Measurements from ENCODE around the gene EXPH5.

Gene EXPH5

GRCh38 chr11:108516125-108516524, 77.4 kb downstream of the EXPH5 start:
- FAIRE-seq: no peak
- DNase-seq (ENCODE audit: low spot score): no peak

DNA sequence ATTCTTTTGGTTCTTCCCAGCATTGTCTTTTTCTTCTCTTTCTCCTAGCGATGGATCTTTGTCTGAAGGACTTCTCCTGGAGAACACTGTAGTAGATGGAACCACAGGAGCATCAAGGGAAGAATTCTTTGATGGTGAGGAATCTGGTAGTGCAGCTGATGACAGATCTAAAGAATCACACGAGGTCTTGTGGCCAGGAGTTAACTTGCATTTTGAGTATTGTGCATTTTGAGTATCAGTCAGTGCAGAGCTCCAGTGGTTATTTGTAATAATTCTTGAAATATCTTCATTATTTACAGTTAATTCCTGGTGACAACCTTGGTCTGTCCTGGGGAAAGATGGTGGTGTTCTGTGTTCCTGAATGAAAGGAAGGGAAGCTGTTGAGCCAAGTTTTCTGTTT, 80.9 kb downstream of the EXPH5 start:
- DNase-seq (ENCODE audit: low spot score): no peak
- FAIRE-seq: no peak

GRCh38 chr11:108511851-108512474, 81.6 kb downstream of the EXPH5 start:
- peak; percentile 97 for FAIRE-seq
- DNase-seq (ENCODE audit: low spot score): peak; percentile 90

- no peak for FAIRE-seq
- no peak for DNase-seq (ENCODE audit: low spot score)
Observed at GRCh38 chr11:108508653-108509593, 84.6 kb downstream of the EXPH5 start.

GRCh38 chr11:108501396-108501795, 92.2 kb downstream of the EXPH5 start:
- FAIRE-seq (no peak), DNase-seq (ENCODE audit: low spot score) (no peak)

DNA sequence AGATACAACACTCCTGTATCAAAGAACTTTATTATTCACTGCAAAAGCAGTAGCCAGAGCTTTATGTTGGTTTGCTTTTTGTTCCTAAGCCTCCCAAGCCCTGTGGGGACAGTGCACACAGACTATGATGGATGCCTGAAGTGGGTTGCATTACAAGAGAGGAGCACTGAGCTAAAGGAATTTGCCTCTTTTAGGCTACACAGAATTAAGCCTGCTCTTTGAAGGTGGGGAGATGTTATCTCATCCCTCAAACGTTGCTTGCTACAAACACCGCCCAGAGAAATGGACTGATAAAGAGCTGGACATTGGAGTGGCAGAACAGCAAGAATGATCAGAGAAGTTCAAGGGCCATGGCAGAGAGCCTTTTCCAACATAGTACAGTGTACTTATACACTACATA, 92.8 kb downstream of the EXPH5 start:
- no peak for DNase-seq (ENCODE audit: low spot score)
- no peak for FAIRE-seq

DNA sequence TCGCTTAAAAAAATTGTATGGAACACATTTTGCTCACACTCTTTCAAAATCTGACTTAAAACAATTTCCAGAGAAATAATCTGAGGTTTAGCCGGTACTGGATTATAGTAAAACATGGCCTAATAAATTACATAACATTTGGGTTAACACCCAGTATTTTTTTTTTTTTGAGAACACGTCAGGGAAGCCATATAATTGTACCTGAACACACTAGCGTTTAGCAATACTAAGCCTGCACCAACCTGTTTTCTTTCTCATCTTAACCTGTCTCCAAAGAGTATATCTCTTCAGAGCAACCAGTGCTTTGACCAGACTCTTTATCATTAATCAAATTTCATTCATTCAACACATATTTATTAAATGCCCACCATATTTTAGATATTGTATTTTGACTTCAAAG, 93.4 kb downstream of the EXPH5 start:
- DNase-seq (ENCODE audit: low spot score): no peak
- FAIRE-seq: no peak

- FAIRE-seq: no peak
- no peak for DNase-seq (ENCODE audit: low spot score)
Observed at GRCh38 chr11:108498816-108499408, 94.7 kb downstream of the EXPH5 start.

- no peak for DNase-seq (ENCODE audit: low spot score)
- no peak for FAIRE-seq
Observed at GRCh38 chr11:108498046-108498815, 95.3 kb downstream of the EXPH5 start, which contains the start of gene POGLUT3. POGLUT3 (minus strand) TSS chr11:108498384; CDS start chr11:108498366, 18 bp downstream.

- DNase-seq (ENCODE audit: low spot score) (peak; percentile 83), FAIRE-seq (peak; percentile 73)
Observed at GRCh38 chr11:108497317-108498045, 96.1 kb downstream of the EXPH5 start.

DNA sequence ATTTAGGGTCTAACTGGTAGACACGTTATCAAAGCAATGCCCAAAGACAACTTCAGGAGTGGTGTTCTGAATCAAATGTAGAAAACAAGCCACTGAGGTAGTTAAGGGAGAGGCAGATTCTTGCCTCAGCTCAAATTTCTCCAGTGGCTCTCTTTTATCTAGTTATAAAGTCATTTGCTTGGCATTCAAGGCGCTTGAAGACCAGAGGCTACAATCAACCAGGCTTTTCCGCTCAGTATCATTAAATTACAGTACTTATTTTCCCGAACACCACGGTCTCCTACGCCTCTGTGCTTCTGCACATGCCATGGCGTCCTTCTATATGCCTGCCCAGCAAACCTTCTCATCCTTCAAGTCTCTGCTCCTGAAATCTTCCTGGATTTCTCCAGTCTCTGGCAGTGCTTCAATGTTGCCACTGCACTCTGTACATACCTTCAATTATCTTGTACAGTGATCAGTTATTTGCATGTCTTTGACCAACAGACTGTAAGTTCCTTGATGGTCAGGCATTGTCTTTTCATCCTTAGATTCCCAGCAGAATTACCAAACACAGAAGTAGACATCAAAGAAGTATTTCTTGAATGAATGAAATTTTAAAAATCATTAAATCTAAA, 96.8 kb downstream of the EXPH5 start:
- DNase-seq (ENCODE audit: low spot score): no peak
- no peak for FAIRE-seq

DNA sequence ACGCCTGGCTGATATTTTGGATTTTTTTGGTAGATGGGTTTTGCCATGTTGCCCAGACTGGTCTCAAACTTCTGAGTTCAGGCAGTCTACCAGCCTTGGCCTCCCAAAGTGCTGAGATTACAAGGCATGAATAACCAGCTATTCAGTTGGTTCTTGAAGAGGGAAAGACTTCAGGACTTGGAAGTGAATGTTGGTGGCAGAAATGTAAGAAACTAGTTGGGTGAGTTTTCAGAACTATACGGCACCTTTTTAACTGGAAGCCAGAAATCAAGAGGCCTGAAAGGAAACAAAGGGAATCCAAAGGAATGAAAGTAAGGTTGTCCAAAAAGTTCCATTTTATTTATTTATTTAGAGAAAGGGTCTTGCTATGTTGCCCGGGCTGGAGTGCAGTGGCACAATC, 98.2 kb downstream of the EXPH5 start:
- DNase-seq (ENCODE audit: low spot score): no peak
- FAIRE-seq: no peak

DNA sequence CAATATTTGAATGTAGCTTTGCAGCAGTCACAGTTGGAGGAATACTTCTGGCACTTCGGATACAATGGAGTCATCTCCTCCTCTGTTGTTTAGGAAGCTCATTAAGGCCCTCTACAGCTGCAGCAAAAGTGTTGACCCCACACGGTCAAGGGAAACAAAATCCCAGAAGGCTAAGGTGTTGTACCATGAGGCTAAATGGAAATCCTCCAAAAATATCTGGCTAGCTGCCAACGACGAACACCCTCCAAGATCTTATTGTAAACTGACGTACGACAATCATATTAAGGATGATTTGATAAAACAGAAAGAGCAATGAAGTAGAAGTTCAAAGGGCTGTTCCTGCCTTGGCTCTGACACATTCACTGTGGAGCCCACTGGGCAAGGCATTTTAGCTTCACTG, 99.4 kb downstream of the EXPH5 start:
- FAIRE-seq (no peak), DNase-seq (ENCODE audit: low spot score) (no peak)

- DNase-seq (ENCODE audit: low spot score) (no peak), FAIRE-seq (no peak)
Observed at GRCh38 chr11:108491936-108492335, 101.6 kb downstream of the EXPH5 start.

GRCh38 chr11:108486828-108487227, 106.7 kb downstream of the EXPH5 start:
- no peak for DNase-seq (ENCODE audit: low spot score)
- FAIRE-seq: no peak

DNA sequence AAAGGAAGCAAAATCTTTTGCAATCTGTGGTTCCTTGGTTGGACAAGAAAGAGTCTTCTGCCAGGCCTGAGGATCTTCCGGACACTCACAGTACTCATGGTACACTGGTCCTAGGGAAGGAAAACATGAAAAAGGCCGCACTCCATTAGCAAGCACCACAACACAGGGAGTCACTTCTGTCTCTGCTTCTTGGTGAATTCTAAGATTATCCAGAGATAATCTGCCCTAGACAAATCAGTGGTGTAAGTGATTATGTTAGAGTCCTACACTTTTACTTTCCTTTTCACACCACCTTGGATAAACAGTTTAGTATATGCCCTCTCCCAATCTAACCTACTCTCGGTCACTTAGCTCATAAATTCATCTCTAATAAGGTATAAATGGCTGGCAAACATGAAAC, 107.2 kb downstream of the EXPH5 start:
- DNase-seq (ENCODE audit: low spot score) (no peak), FAIRE-seq (no peak)

- DNase-seq (ENCODE audit: low spot score) (no peak), FAIRE-seq (no peak)
Observed at GRCh38 chr11:108483163-108483562, 110.4 kb downstream of the EXPH5 start.

DNA sequence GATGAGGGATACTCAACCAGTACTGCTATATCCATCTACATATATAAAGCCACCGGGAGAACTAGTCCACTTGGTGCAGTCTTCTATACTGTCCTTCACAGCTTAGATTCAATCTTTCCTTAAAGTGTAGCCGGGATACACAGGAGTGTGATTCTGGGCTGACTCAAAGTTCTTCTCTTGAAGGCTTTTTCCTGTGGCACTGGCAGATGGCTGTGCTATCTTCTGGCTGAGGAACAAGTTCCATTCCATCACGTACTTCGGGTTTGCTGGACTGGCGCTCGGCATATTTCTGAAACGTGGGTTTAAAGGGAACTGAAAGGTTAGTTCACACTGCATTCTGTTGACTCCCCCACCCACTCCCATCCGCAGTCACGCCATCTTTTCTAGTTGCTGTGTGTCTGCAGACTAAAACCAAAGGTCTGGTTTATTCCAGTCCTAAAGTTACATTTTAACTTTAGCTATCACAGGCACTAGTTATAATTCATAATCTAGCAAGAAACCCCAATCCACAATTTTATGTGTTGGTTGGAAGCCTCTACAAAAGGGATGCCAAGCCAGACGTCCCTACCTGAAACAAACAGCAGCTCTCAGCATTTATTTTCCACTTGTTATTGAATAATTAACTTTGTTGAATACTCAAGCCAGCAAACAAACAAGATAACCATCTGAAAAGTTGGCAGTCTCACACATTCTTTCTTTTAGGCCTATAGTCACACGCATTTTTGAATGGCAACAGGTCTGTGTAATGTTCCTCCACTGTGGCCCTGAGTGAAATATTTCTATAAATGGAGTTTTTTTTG, 118.7 kb downstream of the EXPH5 start:
- no peak for DNase-seq (ENCODE audit: low spot score)
- FAIRE-seq: no peak

DNA sequence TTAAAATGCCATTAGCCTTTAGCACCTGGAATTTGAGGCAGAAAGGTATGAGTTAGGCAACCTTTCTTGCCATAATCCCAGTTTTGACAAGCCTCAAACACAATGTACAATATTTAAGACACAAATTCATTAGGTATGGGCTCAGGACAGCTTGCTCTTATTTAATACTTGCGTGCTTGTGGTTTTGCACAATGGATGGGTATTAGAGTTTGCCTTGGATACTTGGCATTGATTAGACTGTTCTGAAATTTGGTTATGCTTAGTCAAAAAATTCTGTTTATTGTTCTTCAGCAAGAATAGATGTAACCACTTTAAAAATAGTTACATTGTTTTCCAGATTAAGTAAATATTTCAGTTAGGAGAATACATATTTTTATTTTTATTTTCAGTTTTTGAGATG, 120.9 kb downstream of the EXPH5 start:
- DNase-seq (ENCODE audit: low spot score): no peak
- no peak for FAIRE-seq

DNA sequence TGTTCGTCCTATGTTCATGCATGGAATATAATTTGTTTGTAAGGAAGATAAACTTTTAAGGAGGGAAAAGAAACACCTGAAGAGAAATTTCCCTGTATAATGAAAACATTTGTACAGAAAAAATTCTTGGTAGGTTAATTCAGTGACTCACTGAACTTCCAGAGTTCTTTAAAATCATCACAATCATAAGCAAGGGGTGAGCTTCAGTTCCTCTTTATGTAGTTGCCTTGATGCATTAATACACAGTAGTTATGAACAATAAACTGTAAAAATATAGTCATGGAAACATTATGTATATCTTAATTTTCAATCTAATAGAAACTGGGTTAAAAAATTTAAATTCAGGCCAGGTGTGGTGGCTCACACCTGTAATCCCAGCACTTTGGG, 125.1 kb downstream of the EXPH5 start:
- no peak for FAIRE-seq
- DNase-seq (ENCODE audit: low spot score): no peak
